D721Med (cell line): ENCODE measurements around the gene HDHD5.
A peak's percentile ranks its signal among the peaks of the same experiment; 100 is the strongest.

ENCODE experiments used
- DNase-seq: peaks from one replicate; pipeline ENCODE4 v3.0.0; 2011; ENCODE audit warnings: low spot score; ENCODE audit not compliant: insufficient read length
- FAIRE-seq: peaks from 2 replicates; lab custom pipeline; 2011; peaks lifted over from hg19 to GRCh38; lab: Jason Lieb, UNC
- CTCF ChIP-seq: IDR thresholded peaks from 2 replicates; pipeline ENCODE4 v1.5.1; 2012; ENCODE audit warnings: mild to moderate bottlenecking, control low read depth; ENCODE audit not compliant: insufficient read depth; ENCODE audit errors: missing control alignments

The HDHD5 gene

DNA sequence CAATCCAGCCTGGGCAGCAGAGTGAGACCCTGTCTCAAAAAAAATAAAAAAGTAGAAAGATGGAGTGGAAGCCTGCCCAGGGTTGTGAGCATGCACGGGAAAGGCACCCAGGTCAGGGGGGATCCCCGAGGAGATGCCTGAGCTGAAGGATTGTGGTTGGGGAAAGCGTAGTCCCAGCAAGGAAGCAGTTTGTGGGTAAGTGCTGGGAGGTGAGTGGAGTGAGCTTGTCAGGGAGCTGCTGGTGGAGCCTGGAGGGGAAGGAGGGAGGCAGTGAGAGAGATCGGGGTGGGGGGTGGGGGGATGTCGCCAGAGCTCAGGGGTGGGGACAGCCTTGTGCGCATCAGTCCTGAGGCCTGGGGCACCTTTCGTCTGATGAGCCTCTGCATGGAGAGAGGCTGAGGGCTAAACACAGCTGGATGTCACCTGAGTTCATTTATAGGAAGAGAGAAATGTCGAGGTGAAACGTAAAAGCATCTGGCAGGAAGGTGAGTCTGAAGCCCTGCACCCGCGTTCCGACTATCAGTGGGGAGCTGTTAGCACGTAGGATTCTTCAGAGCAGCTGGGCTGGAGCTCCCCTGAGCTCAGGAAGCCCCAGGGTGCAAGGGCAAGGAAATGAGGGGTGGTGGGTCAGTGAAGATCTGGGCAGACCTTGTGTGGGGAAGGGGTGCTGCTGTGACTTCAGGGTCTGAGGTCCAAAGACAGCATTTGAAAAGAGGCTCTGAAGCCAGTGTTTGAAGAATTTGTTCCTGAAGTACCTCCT lies 48.1 kb downstream of the HDHD5 start:
- no peak for TF ChIP-seq CTCF
- DNase-seq (no peak), FAIRE-seq (no peak)

DNA sequence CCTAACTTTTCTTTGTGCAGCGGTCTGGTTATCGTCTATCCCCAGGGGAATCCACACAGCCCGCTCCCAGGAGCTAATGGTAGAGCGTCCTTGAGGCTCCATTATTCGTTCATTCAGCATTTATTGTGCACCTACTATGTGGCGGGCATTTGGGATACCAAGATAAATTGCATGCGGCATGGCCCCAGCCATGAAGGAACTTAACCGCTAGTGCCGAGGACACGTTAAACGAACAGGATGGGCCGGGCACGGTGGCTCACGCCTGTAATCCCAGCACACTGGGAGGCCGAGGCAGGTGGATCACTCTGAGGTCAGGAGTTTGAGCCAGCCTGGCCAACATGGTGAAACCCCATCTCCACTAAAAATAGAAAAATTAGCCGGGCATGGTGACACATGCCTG lies 49.1 kb downstream of the HDHD5 start:
- no peak for TF ChIP-seq CTCF
- DNase-seq = no peak
- FAIRE-seq = no peak

DNA sequence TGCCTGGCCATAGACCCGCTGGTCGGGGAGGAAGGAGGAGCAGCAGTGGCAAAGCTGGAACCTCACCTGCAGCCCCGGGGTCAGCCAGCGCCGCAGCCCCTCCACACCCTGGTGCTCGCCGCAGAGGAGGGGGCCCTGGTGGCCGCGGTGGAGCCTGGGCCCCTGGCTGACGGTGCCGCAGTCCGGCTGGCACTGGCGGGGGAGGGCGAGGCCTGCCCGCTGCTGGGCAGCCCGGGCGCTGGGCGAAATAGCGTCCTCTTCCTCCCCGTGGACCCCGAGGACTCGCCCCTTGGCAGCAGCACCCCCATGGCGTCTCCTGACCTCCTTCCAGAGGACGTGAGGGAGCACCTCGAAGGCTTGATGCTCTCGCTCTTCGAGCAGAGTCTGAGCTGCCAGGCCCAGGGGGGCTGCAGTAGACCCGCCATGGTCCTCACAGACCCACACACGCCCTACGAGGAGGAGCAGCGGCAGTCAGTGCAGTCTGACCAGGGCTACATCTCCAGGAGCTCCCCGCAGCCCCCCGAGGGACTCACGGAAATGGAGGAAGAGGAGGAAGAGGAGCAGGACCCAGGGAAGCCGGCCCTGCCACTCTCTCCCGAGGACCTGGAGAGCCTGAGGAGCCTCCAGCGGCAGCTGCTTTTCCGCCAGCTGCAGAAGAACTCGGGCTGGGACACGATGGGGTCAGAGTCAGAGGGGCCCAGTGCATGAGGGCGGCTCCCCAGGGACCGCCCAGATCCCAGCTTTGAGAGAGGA lies 49.8 kb downstream of the HDHD5 start:
- no peak for TF ChIP-seq CTCF
- DNase-seq (no peak), FAIRE-seq (no peak)

DNA sequence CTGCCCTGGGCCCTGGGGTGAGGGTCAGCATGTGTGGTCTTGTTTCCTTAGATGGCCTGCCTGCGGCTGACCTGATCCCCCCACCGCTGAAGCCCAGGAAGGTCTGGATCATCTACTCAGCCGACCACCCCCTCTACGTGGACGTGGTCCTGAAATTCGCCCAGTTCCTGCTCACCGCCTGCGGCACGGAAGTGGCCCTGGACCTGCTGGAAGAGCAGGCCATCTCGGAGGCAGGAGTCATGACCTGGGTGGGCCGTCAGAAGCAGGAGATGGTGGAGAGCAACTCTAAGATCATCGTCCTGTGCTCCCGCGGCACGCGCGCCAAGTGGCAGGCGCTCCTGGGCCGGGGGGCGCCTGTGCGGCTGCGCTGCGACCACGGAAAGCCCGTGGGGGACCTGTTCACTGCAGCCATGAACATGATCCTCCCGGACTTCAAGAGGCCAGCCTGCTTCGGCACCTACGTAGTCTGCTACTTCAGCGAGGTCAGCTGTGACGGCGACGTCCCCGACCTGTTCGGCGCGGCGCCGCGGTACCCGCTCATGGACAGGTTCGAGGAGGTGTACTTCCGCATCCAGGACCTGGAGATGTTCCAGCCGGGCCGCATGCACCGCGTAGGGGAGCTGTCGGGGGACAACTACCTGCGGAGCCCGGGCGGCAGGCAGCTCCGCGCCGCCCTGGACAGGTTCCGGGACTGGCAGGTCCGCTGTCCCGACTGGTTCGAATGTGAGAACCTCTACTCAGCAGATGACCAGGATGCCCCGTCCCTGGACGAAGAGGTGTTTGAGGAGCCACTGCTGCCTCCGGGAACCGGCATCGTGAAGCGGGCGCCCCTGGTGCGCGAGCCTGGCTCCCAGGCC lies 50.6 kb downstream of the HDHD5 start:
- DNase-seq (no peak), FAIRE-seq (no peak)
- no peak for TF ChIP-seq CTCF

GRCh38 chr22:17107547-17107810 lies 51.6 kb downstream of the HDHD5 start:
- no peak for TF ChIP-seq CTCF
- DNase-seq = no peak
- no peak for FAIRE-seq

DNA sequence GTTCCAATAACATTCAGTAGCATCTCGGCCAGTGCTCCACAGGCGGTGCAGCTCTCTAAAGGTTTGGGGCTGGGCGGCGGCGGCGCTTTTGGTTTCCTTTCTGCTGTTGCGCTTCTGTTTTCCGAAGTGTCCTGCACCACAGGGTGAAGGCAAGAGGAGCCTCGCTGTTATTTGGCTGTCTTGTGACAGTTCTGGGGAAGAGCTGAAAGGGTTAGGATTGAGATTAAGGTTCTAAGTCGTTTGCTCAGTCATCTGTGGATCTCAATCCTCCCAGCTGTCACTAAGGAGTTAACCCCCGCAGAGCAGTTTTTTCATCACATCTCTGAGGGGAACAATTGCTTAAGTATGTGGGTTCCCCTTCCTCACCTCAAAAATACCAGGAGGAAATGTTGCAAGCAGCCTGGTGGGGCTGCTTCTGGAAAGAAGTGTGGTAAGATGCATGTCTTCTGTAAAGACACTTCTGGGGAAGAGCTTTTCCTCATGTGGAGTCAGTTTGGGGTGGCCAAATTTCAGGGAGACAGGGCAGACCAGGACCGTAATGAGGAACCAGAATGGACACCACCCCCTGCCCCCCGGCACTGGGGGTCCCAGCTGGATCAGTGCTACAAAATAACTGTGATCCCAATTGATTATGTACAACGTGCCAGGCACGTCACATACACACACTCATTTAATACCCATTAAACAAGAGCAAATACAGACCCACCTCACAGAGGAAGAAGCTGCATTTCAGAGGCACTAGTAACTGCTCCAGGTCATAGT lies 52.1 kb downstream of the HDHD5 start:
- DNase-seq = peak; percentile 86
- TF ChIP-seq CTCF = no peak
- peak; percentile 83 for FAIRE-seq
